Large intestine (tissue), 3 donors: Measurements from ENCODE around the gene SFXN4. TPM values are rescaled to one million over a fixed set of nuclear protein-coding genes. Genes with fewer than 3 reads are reported as not detected.
"Not testable (repeated sequence)": the region's sequence is repeated elsewhere in the genome, so short reads cannot be mapped to it uniquely, and the experiment has no call there.

ENCODE experiments used
- DNase-seq, 2 donors: peaks; one replicate each; pipeline versions ENCODE4 v3.0.0 to v3.0.0-alpha.2; 2013
- H3K27ac ChIP-seq: one replicate; pipeline ENCODE4 v1.5.1; 2013; ENCODE audit warnings: low read length
- H3K27me3 ChIP-seq: 2 replicates; pipeline ENCODE4 v1.6.1; 2013; ENCODE audit warnings: low read length; ENCODE audit not compliant: control insufficient read depth, insufficient read depth
- H3K36me3 ChIP-seq: 2 replicates; pipeline ENCODE4 v1.6.1; 2013; ENCODE audit warnings: low read length; ENCODE audit not compliant: control insufficient read depth, insufficient read depth
- H3K4me1 ChIP-seq: one replicate; pipeline ENCODE4 v1.6.1; 2013; ENCODE audit warnings: low read length; ENCODE audit not compliant: control insufficient read depth, insufficient read depth
- H3K4me3 ChIP-seq: one replicate; pipeline ENCODE4 v1.5.1; 2013; ENCODE audit warnings: low read length
- H3K9me3 ChIP-seq: one replicate; pipeline ENCODE4 v1.6.1; 2013; ENCODE audit warnings: mild to moderate bottlenecking, low read depth, low read length, moderate library complexity; ENCODE audit not compliant: control insufficient read depth
- WGBS: methylation state at CpG from one replicate; pipeline ENCODE4 v1.1.5; 2013; ENCODE audit warnings: low lambda C conversion rate; ENCODE audit not compliant: insufficient coverage; 5-methylcytosine and 5-hydroxymethylcytosine counted together
- polyA plus RNA-seq: library from polyadenylated mRNA; unstranded; fragments of 120-200 nt; gene quantifications from one replicate; pipeline ENCODE4 v1.2.1, GENCODE V29; 2013

SFXN4 gene
- polyA plus RNA-seq, 1 donor, result 39.1 TPM

DNA sequence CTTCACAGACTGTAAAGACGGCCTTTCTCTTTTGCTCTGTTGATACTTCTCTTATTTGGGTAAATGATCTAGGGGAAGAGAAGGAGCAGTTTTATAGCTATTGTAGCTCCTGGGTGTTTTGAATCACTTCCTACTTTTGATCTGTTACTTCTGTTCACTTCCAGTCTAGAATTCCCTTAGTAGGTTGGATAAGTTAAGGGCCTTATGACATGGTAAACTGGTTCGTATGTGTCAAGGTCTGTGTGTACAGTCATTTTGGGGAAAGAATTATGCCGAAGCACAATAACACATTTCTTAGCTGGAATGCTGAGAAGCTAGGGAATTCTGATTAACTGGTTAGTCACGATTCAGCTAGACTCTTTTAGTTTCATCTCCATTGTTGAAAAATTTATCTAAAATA is 53.5 kb downstream of the SFXN4 start:
- DNase-seq, result peak in 1 of 2 donors; percentile 40
- no peaks in the 10 kb centered on the region for H3K27me3 ChIP-seq
- H3K9me3 ChIP-seq, result no peaks in the 10 kb centered on the region
- peaks cover 31% of the 10 kb centered on the region for H3K4me1 ChIP-seq
- H3K36me3 ChIP-seq, result peaks cover 57% of the 10 kb centered on the region
- 90% methylated on average over 2 of the region's 4 CpGs for WGBS
- no peak overlapping the region for H3K4me3 ChIP-seq
- peak overlapping the region; percentile 80 for H3K27ac ChIP-seq

DNA sequence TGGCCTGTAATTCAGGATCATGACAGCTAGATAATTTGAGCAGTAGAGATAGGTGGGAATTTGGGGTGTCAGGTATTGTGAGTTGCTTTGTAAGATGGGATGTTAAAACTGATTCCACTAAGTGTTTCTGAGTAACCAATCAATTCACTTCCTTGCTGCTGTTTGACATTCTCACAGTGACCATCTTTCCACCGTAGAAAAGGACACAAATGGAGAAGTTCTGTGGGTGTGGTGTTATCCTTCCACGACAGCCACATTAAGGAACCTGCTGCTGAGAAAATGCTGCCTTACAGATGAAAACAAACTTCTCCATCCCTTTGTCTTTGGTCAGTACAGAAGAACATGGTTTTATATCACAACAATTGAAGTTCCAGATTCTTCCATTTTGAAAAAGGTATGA is 57.7 kb downstream of the SFXN4 start:
- H3K27ac ChIP-seq, result not testable (repeated sequence)
- no CpG with 5 or more reads among the region's 2 CpGs for WGBS

DNA sequence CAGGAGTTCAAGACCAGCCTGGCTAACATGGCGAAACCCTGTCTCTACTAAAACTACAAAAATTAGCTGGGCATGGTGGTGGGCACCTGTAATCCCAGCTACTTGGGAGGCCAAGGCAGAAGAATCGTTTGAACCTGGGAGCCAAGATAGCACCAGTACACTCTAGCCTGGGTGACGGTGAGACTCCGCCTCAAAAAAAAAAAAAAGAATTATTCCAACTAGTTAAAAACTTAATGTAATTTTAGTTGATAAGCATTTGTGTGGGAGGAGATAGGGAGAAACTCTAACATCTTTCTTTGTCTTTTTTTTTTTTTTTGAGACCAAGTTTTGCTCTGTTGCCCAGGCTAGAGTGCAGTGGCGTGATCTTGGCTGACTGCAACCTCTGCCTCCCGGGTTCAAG is 58.4 kb downstream of the SFXN4 start:
- not testable (repeated sequence) for DNase-seq, H3K9me3 ChIP-seq, H3K4me3 ChIP-seq, H3K27ac ChIP-seq, H3K4me1 ChIP-seq, H3K27me3 ChIP-seq
- WGBS, result no CpG with 5 or more reads among the region's 6 CpGs
- H3K36me3 ChIP-seq, result peaks cover 30% of the 10 kb centered on the region

More for the DNA sequence above, 57.7 kb downstream of the SFXN4 start:
- H3K36me3 ChIP-seq, result peaks cover 37% of the 10 kb centered on the region
- not testable (repeated sequence) for H3K4me3 ChIP-seq, H3K9me3 ChIP-seq, H3K4me1 ChIP-seq, DNase-seq, H3K27me3 ChIP-seq

DNA sequence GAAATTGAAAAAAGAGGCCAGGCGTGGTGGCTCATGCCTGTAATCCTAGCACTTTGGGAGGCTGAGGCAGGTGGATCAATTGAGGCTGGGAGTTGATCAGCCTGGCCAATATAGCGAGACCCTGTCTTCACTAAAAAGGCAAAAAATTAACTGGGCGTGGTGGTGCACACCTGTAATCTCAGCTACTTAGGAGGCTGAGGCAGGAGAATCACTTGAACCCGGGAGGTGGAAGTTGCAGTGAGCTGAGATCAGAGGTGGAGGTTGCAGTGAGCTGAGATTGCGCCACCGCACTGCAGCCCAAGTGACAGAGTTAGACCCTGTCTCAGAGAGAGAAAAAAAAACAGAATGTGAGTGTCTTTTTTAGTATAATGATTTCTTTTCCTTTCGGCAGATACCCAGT is 59.6 kb downstream of the SFXN4 start:
- H3K9me3 ChIP-seq, H3K27ac ChIP-seq, H3K27me3 ChIP-seq, DNase-seq, H3K4me1 ChIP-seq, H3K4me3 ChIP-seq: not testable (repeated sequence)
- peaks cover 24% of the 10 kb centered on the region for H3K36me3 ChIP-seq
- no CpG with 5 or more reads among the region's 7 CpGs for WGBS

DNA sequence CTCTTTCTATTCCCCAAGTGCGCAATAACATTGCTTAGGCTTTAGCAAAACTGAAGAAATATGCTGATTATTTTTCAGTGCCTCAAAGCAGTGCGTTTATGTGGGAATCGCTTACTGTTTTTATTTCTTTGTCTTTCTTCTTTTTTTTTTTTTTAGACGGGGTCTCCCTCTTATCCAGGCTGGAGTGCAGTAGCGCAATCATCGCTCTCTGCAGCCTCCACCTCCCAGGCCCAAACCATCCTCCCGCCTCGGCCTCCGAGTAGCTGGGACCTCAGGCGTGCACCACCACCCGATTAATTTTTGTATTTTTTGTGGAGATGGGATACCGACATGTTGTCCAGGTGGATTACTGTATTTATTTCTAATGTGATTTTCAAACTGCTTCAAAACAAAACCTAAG is 60.4 kb downstream of the SFXN4 start:
- Histone ChIP-seq H3K27ac (peak overlapping the region; percentile 58), H3K4me1 (peaks cover 9% of the 10 kb centered on the region), H3K27me3 (no peaks in the 10 kb centered on the region), H3K9me3 (no peaks in the 10 kb centered on the region), H3K4me3 (peak overlapping the region; percentile 62), H3K36me3 (peaks cover 18% of the 10 kb centered on the region)
- WGBS, result 92% methylated on average over 2 of the region's 12 CpGs
- no peak for DNase-seq

DNA sequence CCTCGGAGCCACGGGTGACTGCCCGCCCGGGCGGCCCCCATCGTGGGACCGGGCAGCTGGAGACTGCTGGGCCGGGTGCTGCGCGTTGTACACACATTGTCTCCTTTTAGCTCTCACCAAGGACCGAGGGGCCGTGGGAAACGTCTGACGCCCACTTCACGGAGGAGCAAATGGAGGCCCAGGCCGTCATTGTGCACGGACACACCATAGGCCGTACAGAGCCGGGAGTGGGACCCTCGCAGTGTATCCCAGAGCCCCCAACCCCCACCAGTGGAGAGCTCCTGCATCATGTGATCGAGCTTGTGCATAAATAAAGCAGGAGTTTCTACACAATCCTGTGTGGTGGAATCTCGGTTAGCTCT is 60.9 kb downstream of the SFXN4 start:
- peak overlapping the region; percentile 62 for H3K4me3 ChIP-seq
- H3K9me3 ChIP-seq, result no peaks in the 10 kb centered on the region
- peaks cover 9% of the 10 kb centered on the region for H3K4me1 ChIP-seq
- no peaks in the 10 kb centered on the region for H3K27me3 ChIP-seq
- peak overlapping the region; percentile 58 for H3K27ac ChIP-seq
- peak in 1 of 2 donors; percentile 64 for DNase-seq
- peaks cover 15% of the 10 kb centered on the region for H3K36me3 ChIP-seq
- no CpG with 5 or more reads among the region's 22 CpGs for WGBS

DNA sequence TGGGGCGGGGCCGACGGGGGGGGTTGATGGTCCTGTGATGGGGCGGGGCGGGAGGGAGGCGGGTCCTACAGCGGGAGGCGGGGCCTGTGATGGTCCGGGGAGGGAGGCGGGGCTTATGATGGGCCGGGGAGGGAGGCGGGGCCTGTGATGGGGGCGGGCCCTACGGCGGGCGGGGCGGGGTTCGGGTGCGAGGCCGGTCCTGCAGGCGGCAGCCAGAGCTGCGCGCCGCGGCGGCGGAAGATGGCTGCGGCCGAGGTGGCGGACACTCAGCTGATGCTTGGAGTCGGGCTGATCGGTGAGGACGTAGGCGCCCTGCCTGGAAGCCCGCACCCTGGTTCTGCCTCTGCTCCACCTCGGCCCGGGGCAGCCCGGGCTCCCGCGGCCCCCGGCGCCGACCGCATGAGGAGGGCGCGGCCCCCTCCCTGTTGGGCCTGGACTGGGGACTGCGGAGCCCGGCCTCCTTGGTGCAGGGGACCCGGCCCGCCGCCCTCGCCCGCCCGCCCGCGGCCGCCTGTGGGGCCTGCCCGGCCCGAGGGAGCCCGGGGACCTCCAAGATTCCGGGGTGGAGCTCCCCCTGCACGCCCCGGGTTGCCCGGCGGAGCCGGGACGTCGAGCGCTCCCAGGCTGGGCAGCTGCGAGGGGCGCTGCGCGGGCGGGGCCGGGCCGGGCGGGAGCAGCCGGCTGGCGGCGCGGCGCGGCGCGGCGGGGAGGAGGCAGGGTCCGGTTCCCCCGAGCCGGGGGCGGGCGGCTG is 61.4 kb downstream of the SFXN4 start, which contains the start of gene DENND10:
TSS of gene DENND10 (plus strand) at position 211 of the 751 bp plus-strand sequence. CDS start at position 241, 30 bp downstream.
- peaks cover 9% of the 10 kb centered on the region for H3K4me1 ChIP-seq
- H3K27me3 ChIP-seq, result no peaks in the 10 kb centered on the region
- H3K4me3 ChIP-seq, result peak within 1 kb of the TSS; percentile 62
- H3K27ac ChIP-seq, result peak within 1 kb of the TSS; percentile 58
- no peaks in the 10 kb centered on the region for H3K9me3 ChIP-seq
- no CpG with 5 or more reads among the region's 91 CpGs for WGBS
- peaks cover 10% of the 10 kb centered on the region for H3K36me3 ChIP-seq
- DNase-seq, result peak; percentile 70 to 81

DNA sequence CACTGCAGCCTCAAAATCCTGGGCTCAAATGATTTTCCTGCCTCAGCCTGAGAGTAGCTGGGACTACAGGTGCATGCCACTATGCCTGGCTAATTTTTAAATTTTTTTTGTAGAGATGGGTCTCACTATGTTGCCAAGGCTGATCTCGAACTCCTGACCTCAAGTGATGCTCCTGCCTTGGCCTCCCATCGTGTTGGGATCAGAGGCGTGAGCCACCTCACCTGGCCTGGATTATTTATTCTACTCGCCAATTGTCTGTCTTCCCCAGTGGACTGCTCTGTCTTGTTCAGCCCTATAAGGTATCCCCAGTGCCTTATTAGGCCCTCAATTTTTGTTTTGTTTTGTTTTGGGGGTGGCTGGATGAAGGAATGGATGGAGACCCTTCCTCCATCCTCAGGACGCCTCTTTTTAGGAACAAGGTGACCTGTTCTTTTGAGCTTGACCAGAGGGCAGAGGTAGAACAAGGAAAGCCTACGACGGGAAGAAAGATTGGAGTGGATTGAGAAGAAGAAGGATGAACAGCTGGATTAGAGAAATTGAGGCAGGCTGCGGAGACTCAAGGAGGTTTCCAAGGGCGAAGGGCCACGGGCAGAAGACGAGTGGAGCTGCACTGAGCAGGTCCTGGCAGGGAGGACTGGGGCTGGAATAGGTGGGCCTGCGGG is 62.1 kb downstream of the SFXN4 start:
- DNase-seq, result peak in 1 of 2 donors; percentile 17
- 8% methylated on average over 2 of the region's 12 CpGs for whole genome bisulfite sequencing
- H3K4me1 ChIP-seq, result peaks cover 9% of the 10 kb centered on the region
- no peak overlapping the region for H3K4me3 ChIP-seq
- no peaks in the 10 kb centered on the region for H3K27me3 ChIP-seq
- H3K36me3 ChIP-seq, result peaks cover 4% of the 10 kb centered on the region
- H3K27ac ChIP-seq, result peak overlapping the region; percentile 26
- H3K9me3 ChIP-seq, result no peaks in the 10 kb centered on the region

DNA sequence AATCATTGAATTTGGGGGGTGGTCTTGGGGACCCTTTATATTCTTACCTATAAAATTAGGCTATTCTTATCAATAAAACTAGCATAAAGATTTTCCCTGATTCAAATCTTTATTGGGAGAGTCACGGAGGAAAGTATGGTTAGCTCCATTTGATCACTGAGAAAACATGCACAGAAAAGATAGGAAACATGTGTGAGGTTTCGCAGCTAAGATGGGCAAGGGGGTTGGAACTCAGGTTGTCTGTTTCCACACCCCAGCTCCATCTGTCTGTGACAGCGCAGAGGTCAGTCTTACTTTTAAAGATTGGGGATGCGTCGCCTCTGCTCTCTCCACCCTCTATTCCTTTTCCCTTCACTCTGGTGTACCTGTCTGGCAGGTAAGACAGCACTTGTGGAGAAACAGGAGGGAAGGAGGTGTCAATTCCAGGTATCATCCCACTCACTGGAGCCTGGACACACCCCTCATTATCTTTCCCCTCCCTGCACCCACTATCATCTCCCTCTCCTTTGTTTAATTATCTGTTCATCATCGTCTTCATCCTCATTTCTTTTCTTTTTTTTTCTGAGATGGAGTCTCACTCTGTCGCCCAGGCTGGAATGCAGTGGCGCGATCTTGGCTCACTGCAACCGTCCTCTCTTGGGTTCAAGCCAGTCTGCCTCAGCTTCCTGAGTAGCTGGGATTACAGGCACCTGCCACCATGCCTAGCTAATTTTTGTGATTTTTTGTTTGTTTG is 64.0 kb downstream of the SFXN4 start:
- Histone ChIP-seq H3K27me3 (no peaks in the 10 kb centered on the region), H3K9me3 (no peaks in the 10 kb centered on the region), H3K27ac (peak overlapping the region; percentile 61), H3K36me3 (no peaks in the 10 kb centered on the region), H3K4me3 (no peak overlapping the region), H3K4me1 (peaks cover 9% of the 10 kb centered on the region)
- DNase-seq, result no peak
- 50% methylated on average over 1 of the region's 10 CpGs for WGBS

DNA sequence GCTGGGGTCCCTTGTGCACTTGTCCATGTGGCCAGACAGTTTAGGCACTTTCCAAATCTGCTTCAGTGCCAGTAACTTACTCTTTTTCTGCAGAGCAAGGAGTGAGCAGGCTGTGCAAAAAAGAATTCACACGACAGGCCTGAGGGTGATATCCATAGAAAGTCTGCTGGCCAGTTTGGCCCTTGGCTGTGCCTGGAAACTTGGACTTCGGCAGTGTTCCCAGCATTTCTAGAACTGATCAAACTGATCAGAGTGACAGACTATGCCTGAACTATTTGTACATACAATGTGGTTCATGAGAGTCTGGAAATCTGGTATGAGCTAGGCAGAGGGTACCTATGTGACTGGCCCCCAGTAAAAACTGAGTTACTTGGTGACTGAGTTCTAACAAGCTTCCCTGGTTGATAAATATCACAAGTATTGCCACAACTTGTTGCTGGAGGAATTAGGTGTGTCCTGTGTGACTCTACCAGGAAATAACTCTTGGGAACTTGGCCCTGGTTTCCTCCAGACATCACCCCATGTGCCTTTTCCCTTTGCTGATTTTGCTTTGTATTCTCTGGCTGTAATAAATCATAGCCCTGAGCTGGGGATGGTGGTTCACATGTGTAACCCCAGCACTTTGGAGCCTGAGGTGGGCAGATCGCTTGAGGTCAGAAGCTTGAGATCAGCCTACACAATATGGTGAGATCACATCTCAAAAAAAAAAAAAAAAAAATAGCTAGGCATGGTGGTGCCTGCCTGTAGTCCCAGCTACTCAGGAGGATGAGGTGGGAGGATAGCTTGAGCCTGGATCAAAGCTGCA is 64.9 kb downstream of the SFXN4 start:
- Histone ChIP-seq H3K4me1 (peaks cover 7% of the 10 kb centered on the region), H3K27me3 (no peaks in the 10 kb centered on the region), H3K27ac (peak overlapping the region; percentile 61), H3K36me3 (no peaks in the 10 kb centered on the region), H3K9me3 (no peaks in the 10 kb centered on the region), H3K4me3 (no peak overlapping the region)
- WGBS, result no CpG with 5 or more reads among the region's 3 CpGs
- peak; percentile 64 to 80 for DNase-seq
